Thyroid gland (tissue), 4 donors: ENCODE measurements around the gene PRRX1.

Experiments used
- POLR2A ChIP-seq, 2 donors: fragments of 450-650 bp; IDR thresholded peaks; one replicate each; pipeline ENCODE4 v1.6.1; 2017; ENCODE audit warnings: antibody characterized with exemption in 2 of 2, mild to moderate bottlenecking in 2 of 2, moderate library complexity in 1 of 2
- TF ChIP-seq, protein P1 (sequence below), 6 experiments: fragments of 200-600 bp in 3 of 6; fragments of 450-650 bp in 3 of 6; sonication (generic) in 3 of 6; IDR thresholded peaks; one replicate each; pipeline ENCODE4 v1.5.1; 2016 to 2019; ENCODE audit warnings: antibody characterized with exemption in 6 of 6, mild to moderate bottlenecking in 2 of 6, inconsistent platforms in 1 of 6, moderate library complexity in 1 of 6

GRCh38 chr1:170630977-170631376 lies 33.0 kb upstream of the PRRX1 start:
- TF ChIP-seq, protein P1, sequence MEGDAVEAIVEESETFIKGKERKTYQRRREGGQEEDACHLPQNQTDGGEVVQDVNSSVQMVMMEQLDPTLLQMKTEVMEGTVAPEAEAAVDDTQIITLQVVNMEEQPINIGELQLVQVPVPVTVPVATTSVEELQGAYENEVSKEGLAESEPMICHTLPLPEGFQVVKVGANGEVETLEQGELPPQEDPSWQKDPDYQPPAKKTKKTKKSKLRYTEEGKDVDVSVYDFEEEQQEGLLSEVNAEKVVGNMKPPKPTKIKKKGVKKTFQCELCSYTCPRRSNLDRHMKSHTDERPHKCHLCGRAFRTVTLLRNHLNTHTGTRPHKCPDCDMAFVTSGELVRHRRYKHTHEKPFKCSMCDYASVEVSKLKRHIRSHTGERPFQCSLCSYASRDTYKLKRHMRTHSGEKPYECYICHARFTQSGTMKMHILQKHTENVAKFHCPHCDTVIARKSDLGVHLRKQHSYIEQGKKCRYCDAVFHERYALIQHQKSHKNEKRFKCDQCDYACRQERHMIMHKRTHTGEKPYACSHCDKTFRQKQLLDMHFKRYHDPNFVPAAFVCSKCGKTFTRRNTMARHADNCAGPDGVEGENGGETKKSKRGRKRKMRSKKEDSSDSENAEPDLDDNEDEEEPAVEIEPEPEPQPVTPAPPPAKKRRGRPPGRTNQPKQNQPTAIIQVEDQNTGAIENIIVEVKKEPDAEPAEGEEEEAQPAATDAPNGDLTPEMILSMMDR (IDR thresholded peaks at IDR 0.05): no peak
- TF ChIP-seq POLR2A (IDR thresholded peaks at IDR 0.05): no peak
